Karpas-422 (cell line): Measurements from ENCODE around the gene VSTM4. TPM values are rescaled to one million over a fixed set of nuclear protein-coding genes. Genes with fewer than 3 reads are reported as not detected.

Experiments used
- DNase-seq: peaks from one replicate; pipeline ENCODE4 v3.0.0-alpha.2; 2015
- H2AFZ ChIP-seq: fragments of 200-600 bp; sonication (generic); 2 replicates; pipeline ENCODE4 v1.6.1; 2014; ENCODE audit warnings: antibody characterized with exemption, low read length, mixed read lengths
- H3K27ac ChIP-seq: fragments of 200-600 bp; sonication (generic); 2 replicates; pipeline ENCODE4 v1.5.1; 2014; ENCODE audit warnings: mild to moderate bottlenecking, low read length, moderate library complexity
- H3K27me3 ChIP-seq: fragments of 200-600 bp; sonication (generic); 2 replicates; pipeline ENCODE4 v1.6.1; 2014; ENCODE audit warnings: low read length, mixed read lengths
- H3K36me3 ChIP-seq: fragments of 200-600 bp; sonication (generic); 2 replicates; pipeline ENCODE4 v1.6.1; 2014; ENCODE audit warnings: low read length, mixed read lengths; ENCODE audit not compliant: insufficient read depth
- H3K4me1 ChIP-seq: fragments of 200-600 bp; sonication (generic); 2 replicates; pipeline ENCODE4 v1.6.1; 2014; ENCODE audit warnings: mild to moderate bottlenecking, low read length, mixed read lengths
- H3K4me2 ChIP-seq: fragments of 200-600 bp; sonication (generic); 2 replicates; pipeline ENCODE4 v1.6.1; 2014; ENCODE audit warnings: low read length, low read depth, mild to moderate bottlenecking; ENCODE audit not compliant: poor library complexity, severe bottlenecking
- H3K4me3 ChIP-seq: fragments of 200-600 bp; sonication (generic); 2 replicates; pipeline ENCODE4 v1.5.1; 2014; ENCODE audit warnings: mild to moderate bottlenecking, antibody characterized with exemption, low read length, mixed read lengths
- H3K79me2 ChIP-seq: fragments of 200-600 bp; sonication (generic); 2 replicates; pipeline ENCODE4 v1.6.1; 2014; ENCODE audit warnings: mild to moderate bottlenecking, low read length, mixed read lengths
- H3K9ac ChIP-seq: fragments of 200-600 bp; sonication (generic); 2 replicates; pipeline ENCODE4 v1.6.0; 2014; ENCODE audit warnings: low read length
- H3K9me2 ChIP-seq: fragments of 200-600 bp; sonication (generic), shearing (Covaris generic); replicated peaks from 2 replicates; pipeline ENCODE4 v1.6.0; 2014; ENCODE audit warnings: mild to moderate bottlenecking, low read length, moderate library complexity; ENCODE audit not compliant: insufficient read depth
- H3K9me3 ChIP-seq: fragments of 300-700, 200-600 bp; sonication (generic); 2 replicates; pipeline ENCODE4 v1.6.1; 2014; ENCODE audit warnings: low read length, mixed read lengths
- H4K20me1 ChIP-seq: fragments of 200-600 bp; sonication (generic); 2 replicates; pipeline ENCODE4 v1.6.1; 2014; ENCODE audit warnings: mild to moderate bottlenecking, antibody characterized with exemption, low read length, low read depth; ENCODE audit not compliant: insufficient read depth
- total RNA-seq: library from RNA; depleted of rRNA; stranded (reverse); fragments of >200 nt; shearing (Covaris generic); gene quantifications from 2 replicates; pipeline ENCODE4 v1.2.3, GENCODE V29; 2014; ENCODE audit warnings: low replicate concordance

VSTM4 gene
- total RNA-seq, 1 experiment from 2014 or later = not detected

DNA sequence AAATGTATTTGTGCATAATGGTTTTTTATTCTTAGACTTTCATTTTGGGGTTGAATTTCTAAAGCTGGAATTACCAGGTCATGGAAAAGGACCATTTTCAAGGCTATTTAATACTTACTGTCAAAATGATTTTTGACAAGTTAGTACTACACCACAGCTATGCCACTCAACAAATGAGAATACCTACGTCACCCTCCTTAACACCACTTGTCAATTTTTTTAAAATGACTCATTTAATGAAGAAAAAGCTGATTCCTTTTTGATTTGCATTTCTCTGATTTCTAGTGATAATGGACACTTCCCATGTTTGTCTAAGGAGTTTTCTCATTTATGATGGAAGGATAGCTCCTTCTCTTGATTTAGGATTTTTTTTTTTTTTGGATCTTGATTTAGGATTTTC is 63.3 kb downstream of the VSTM4 start:
- H3K27me3 ChIP-seq = no peaks in the 10 kb centered on the region
- no peaks in the 10 kb centered on the region for H3K79me2 ChIP-seq
- no peak overlapping the region for H3K4me2 ChIP-seq
- H3K9me3 ChIP-seq = no peaks in the 10 kb centered on the region
- H4K20me1 ChIP-seq = no peaks in the 10 kb centered on the region
- no peak overlapping the region for H3K9ac ChIP-seq
- no peak for DNase-seq
- peaks cover 5% of the 10 kb centered on the region; the same call in 1 of the 2 replicates for H3K4me1 ChIP-seq
- H3K27ac ChIP-seq = no peak overlapping the region
- H2AFZ ChIP-seq = no peak overlapping the region
- no peaks in the 10 kb centered on the region for H3K36me3 ChIP-seq
- H3K4me3 ChIP-seq = no peak overlapping the region
- no peaks in the 10 kb centered on the region for H3K9me2 ChIP-seq

DNA sequence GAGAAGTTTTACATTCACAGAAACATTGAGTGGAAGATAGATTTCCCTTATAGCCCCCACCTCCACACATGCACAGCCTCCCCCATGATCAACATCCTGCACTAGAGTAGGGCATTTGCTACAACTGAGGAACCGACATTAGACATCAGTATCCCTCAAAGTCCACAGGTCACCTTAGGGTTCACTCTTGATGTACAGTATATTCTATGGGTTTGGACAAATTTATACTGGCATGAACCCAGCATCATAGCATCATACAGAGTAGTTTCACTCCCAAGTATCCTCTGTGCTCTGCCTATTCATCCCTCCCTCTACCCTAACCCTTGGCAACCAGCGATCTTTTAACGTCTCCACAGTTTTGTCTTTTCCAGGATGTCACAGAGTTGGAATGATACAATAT is 64.4 kb downstream of the VSTM4 start:
- H3K9me3 ChIP-seq = no peaks in the 10 kb centered on the region
- H2AFZ ChIP-seq = no peak overlapping the region

GRCh38 chr10:49050366-49050765 is 65.0 kb downstream of the VSTM4 start:
- no peaks in the 10 kb centered on the region for H3K27me3 ChIP-seq
- no peak overlapping the region for H3K4me2 ChIP-seq
- H3K9ac ChIP-seq = no peak overlapping the region
- no peaks in the 10 kb centered on the region for H4K20me1 ChIP-seq
- no peak overlapping the region for H3K4me3 ChIP-seq
- no peak overlapping the region for H3K27ac ChIP-seq
- H2AFZ ChIP-seq = no peak overlapping the region
- no peaks in the 10 kb centered on the region for H3K9me2 ChIP-seq
- no peaks in the 10 kb centered on the region for H3K9me3 ChIP-seq
- H3K4me1 ChIP-seq = peaks cover 5% of the 10 kb centered on the region; the same call in 1 of the 2 replicates
- H3K79me2 ChIP-seq = no peaks in the 10 kb centered on the region
- H3K36me3 ChIP-seq = no peaks in the 10 kb centered on the region
- no peak for DNase-seq

More for the DNA sequence above, 64.4 kb downstream of the VSTM4 start:
- Histone ChIP-seq H4K20me1 (no peaks in the 10 kb centered on the region), H3K27ac (no peak overlapping the region), H3K4me2 (no peak overlapping the region), H3K27me3 (no peaks in the 10 kb centered on the region), H3K4me3 (no peak overlapping the region), H3K79me2 (no peaks in the 10 kb centered on the region), H3K9me2 (no peaks in the 10 kb centered on the region), H3K4me1 (peaks cover 5% of the 10 kb centered on the region; the same call in 1 of the 2 replicates), H3K36me3 (no peaks in the 10 kb centered on the region), H3K9ac (no peak overlapping the region)
- no peak for DNase-seq

- no peaks in the 10 kb centered on the region for H3K27me3 ChIP-seq
- no peak overlapping the region for H3K27ac ChIP-seq
- H3K4me2 ChIP-seq = no peak overlapping the region
- H3K4me3 ChIP-seq = no peak overlapping the region
- H3K4me1 ChIP-seq = peaks cover 5% of the 10 kb centered on the region; the same call in 1 of the 2 replicates
- H4K20me1 ChIP-seq = no peaks in the 10 kb centered on the region
- H2AFZ ChIP-seq = no peak overlapping the region
- no peaks in the 10 kb centered on the region for H3K36me3 ChIP-seq
- H3K9me3 ChIP-seq = no peaks in the 10 kb centered on the region
- no peak overlapping the region for H3K9ac ChIP-seq
- no peak for DNase-seq
- no peaks in the 10 kb centered on the region for H3K79me2 ChIP-seq
- no peaks in the 10 kb centered on the region for H3K9me2 ChIP-seq
Observed at GRCh38 chr10:49049660-49050059, 65.7 kb downstream of the VSTM4 start.

- Histone ChIP-seq H3K9me2 (no peaks in the 10 kb centered on the region), H3K4me3 (no peak overlapping the region), H4K20me1 (no peaks in the 10 kb centered on the region), H3K36me3 (no peaks in the 10 kb centered on the region), H3K9ac (no peak overlapping the region), H3K4me1 (no peaks in the 10 kb centered on the region), H3K27me3 (no peaks in the 10 kb centered on the region), H3K9me3 (no peaks in the 10 kb centered on the region), H3K79me2 (no peaks in the 10 kb centered on the region), H2AFZ (no peak overlapping the region), H3K27ac (no peak overlapping the region), H3K4me2 (no peak overlapping the region)
- no peak for DNase-seq
Observed at GRCh38 chr10:49047128-49047639, 68.1 kb downstream of the VSTM4 start.

DNA sequence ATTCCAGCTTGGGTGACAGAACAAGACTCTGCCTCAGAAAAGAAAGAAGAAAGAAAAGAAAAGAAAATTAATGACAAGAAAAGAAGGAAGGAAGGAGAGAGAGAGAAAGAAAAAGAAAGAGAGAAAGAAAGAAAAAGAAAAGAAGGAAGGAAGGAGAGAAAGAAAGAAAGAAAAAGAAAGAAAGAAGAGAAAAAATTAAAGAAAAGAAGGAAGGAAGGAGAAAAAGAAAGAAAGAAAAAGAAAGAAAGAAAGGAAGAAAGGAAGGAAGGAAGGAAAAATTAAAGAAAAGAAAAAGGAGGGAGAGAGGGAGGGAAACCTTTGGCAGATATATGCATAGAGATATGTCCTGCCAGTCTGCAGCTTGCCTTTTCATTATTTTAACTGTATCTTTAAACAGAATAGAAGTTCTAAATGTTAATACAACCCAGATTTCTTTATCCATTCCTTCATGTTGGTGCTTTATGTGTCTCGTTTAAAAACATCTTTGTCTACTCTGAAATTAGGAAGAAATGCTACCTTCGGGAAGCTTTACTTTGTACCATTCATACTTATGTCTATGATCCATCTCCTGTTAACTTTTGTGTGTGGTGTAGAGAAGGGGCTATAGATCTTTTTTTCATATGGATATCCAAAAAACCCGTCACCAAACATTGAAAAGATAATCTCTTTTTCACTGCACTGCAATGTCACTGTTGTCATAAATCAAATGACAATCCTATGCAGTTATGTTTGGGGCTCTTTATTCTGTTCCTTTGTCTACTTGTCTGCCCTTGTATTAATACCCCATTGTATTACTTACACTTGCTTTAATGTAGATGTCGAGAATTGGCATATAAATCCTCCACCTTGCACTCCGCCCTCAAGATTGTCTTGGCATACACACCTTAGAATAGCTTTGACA is 70.8 kb downstream of the VSTM4 start:
- Histone ChIP-seq H3K9ac (no peak overlapping the region), H3K9me2 (no peaks in the 10 kb centered on the region), H3K9me3 (no peaks in the 10 kb centered on the region), H3K4me2 (no peak overlapping the region), H2AFZ (no peak overlapping the region), H4K20me1 (no peaks in the 10 kb centered on the region), H3K27me3 (no peaks in the 10 kb centered on the region), H3K4me1 (no peaks in the 10 kb centered on the region), H3K36me3 (no peaks in the 10 kb centered on the region), H3K27ac (no peak overlapping the region), H3K4me3 (no peak overlapping the region), H3K79me2 (no peaks in the 10 kb centered on the region)
- no peak for DNase-seq

- no peaks in the 10 kb centered on the region for H3K36me3 ChIP-seq
- DNase-seq = no peak
- no peak overlapping the region for H3K9ac ChIP-seq
Observed at GRCh38 chr10:49040601-49041000, 74.7 kb downstream of the VSTM4 start.

DNA sequence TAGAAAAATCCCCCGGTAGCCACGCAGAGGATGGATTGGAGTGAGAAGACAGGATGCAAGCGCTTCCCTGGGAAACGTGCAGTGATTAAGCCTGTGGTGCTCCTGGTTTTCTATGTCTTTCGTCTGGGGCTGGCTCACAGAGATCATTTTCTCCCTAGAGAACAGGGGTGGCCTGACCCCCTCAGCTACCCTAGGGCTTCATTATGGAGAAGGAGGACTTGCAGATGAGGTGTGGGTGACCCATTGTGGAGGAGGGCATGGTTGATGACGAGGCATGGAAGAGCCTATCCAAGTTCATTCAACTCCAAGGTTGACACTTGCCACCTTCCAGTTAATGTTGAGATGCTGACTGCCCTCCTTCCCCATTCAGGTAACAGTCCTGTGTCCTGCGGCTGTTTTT is 75.9 kb downstream of the VSTM4 start:
- no peaks in the 10 kb centered on the region for H3K9me3 ChIP-seq
- no peak overlapping the region for H2AFZ ChIP-seq
- H3K9me2 ChIP-seq = no peaks in the 10 kb centered on the region
- no peak overlapping the region for H3K4me2 ChIP-seq
- DNase-seq = no peak
- H3K9ac ChIP-seq = no peak overlapping the region
- no peaks in the 10 kb centered on the region for H3K36me3 ChIP-seq
- H3K79me2 ChIP-seq = no peaks in the 10 kb centered on the region
- no peaks in the 10 kb centered on the region for H3K27me3 ChIP-seq
- H3K4me3 ChIP-seq = no peak overlapping the region
- H3K27ac ChIP-seq = no peak overlapping the region
- H3K4me1 ChIP-seq = no peaks in the 10 kb centered on the region
- no peaks in the 10 kb centered on the region for H4K20me1 ChIP-seq

More at GRCh38 chr10:49040601-49041000, 74.7 kb downstream of the VSTM4 start:
- Histone ChIP-seq H3K79me2 (no peaks in the 10 kb centered on the region), H3K9me3 (no peaks in the 10 kb centered on the region), H3K4me1 (no peaks in the 10 kb centered on the region), H3K27me3 (no peaks in the 10 kb centered on the region), H3K9me2 (no peaks in the 10 kb centered on the region), H4K20me1 (no peaks in the 10 kb centered on the region), H3K4me3 (no peak overlapping the region), H3K27ac (no peak overlapping the region), H3K4me2 (no peak overlapping the region), H2AFZ (no peak overlapping the region)
